Cardiac muscle cell (in vitro differentiated cells and primary cell): ENCODE measurements around the gene ZNF609. TPM values are rescaled to one million over a fixed set of nuclear protein-coding genes. Genes with fewer than 3 reads are reported as not detected.
A peak's percentile ranks its signal among the peaks of the same experiment; 100 is the strongest.

Experiments used
- DNase-seq, 2 donors: peaks; one replicate each; pipeline versions ENCODE4 v3.0.0 to v3.0.0-alpha.2; 2010 to 2017; ENCODE audit warnings: low read depth in 1 of 2, low spot score in 1 of 2
- H3K27ac ChIP-seq: fragments of 200-600 bp; sonication (generic); 2 replicates; pipeline ENCODE4 v1.5.1; 2016
- H3K27me3 ChIP-seq: fragments of 200-600 bp; sonication (generic); 2 replicates; pipeline ENCODE4 v1.6.0; 2016; ENCODE audit warnings: control low read depth
- H3K36me3 ChIP-seq: fragments of 200-600 bp; sonication (generic); 2 replicates; pipeline ENCODE4 v1.5.1; 2016; ENCODE audit warnings: control low read depth
- H3K4me1 ChIP-seq: fragments of 200-600 bp; sonication (generic); 2 replicates; pipeline ENCODE4 v1.8.1; 2017; ENCODE audit warnings: low read depth, mild to moderate bottlenecking, mixed run types
- H3K4me3 ChIP-seq: fragments of 200-600 bp; sonication (generic); 2 replicates; pipeline ENCODE4 v1.5.1; 2016; ENCODE audit warnings: mild to moderate bottlenecking
- H3K9me3 ChIP-seq: fragments of 200-600 bp; sonication (generic); 2 replicates; pipeline ENCODE4 v1.5.1; 2017; ENCODE audit warnings: low read depth, mild to moderate bottlenecking, control low read depth
- CTCF ChIP-seq: IDR thresholded peaks from 2 replicates; pipeline ENCODE4 v1.5.1; 2012; ENCODE audit warnings: low read depth, mild to moderate bottlenecking, low read length
- polyA plus RNA-seq: library from polyadenylated mRNA; unstranded; fragments of >200 nt; fragmentation: Nextera tagmentation; extraction: Ambion mirVana; gene quantifications from 2 replicates; pipeline ENCODE4 v1.2.1, GENCODE V29; 2016
- total RNA-seq: library from RNA; depleted of rRNA; stranded (reverse); fragments of >200 nt; gene quantifications from 2 replicates; pipeline ENCODE4 v1.2.3, GENCODE V29; 2016

The ZNF609 gene
- total RNA-seq (28.7 and 41.4 TPM in 2 replicates), polyA plus RNA-seq (25.6 and 31.8 TPM in 2 replicates)

GRCh38 chr15:64460206-64460723, at the start of gene ZNF609:
Gene ZNF609, plus strand, starts transcription at chr15:64460578. Its CDS starts 38,842 bp downstream, at chr15:64499420.
- Histone ChIP-seq H3K36me3 (no peaks in the 10 kb centered on the region), H3K4me1 (peaks cover 38% of the 10 kb centered on the region), H3K4me3 (peak within 1 kb of the TSS; percentile 92), H3K9me3 (no peaks in the 10 kb centered on the region), H3K27ac (peak within 1 kb of the TSS; percentile 91), H3K27me3 (no peaks in the 10 kb centered on the region)
- no peak for TF ChIP-seq CTCF
- peak; percentile 97 for DNase-seq

- Histone ChIP-seq H3K36me3 (peaks cover 44% of the 10 kb centered on the region), H3K4me1 (no peaks in the 10 kb centered on the region), H3K9me3 (no peaks in the 10 kb centered on the region), H3K4me3 (no peak overlapping the region), H3K27ac (no peak overlapping the region), H3K27me3 (no peaks in the 10 kb centered on the region)
- no peak for TF ChIP-seq CTCF
- DNase-seq: no peak
Measured at GRCh38 chr15:64412216-64412615, 48.2 kb upstream of the ZNF609 start.

GRCh38 chr15:64422697-64423096, 37.7 kb upstream of the ZNF609 start:
- no peaks in the 10 kb centered on the region for H3K9me3 ChIP-seq
- no peak for DNase-seq
- no peak overlapping the region for H3K27ac ChIP-seq
- peaks cover 41% of the 10 kb centered on the region for H3K36me3 ChIP-seq
- no peaks in the 10 kb centered on the region for H3K27me3 ChIP-seq
- H3K4me1 ChIP-seq: no peaks in the 10 kb centered on the region
- no peak overlapping the region for H3K4me3 ChIP-seq
- no peak for TF ChIP-seq CTCF

GRCh38 chr15:64423970-64424369, 36.4 kb upstream of the ZNF609 start:
- TF ChIP-seq CTCF: no peak
- no peak for DNase-seq
- H3K4me1 ChIP-seq: no peaks in the 10 kb centered on the region
- no peak overlapping the region for H3K4me3 ChIP-seq
- no peaks in the 10 kb centered on the region for H3K27me3 ChIP-seq
- H3K9me3 ChIP-seq: no peaks in the 10 kb centered on the region
- H3K27ac ChIP-seq: no peak overlapping the region
- peaks cover 29% of the 10 kb centered on the region for H3K36me3 ChIP-seq

GRCh38 chr15:64425221-64425620, 35.2 kb upstream of the ZNF609 start:
- no peak for TF ChIP-seq CTCF
- H3K9me3 ChIP-seq: no peaks in the 10 kb centered on the region
- no peak for DNase-seq
- no peaks in the 10 kb centered on the region for H3K27me3 ChIP-seq
- peaks cover 6% of the 10 kb centered on the region for H3K4me1 ChIP-seq
- H3K27ac ChIP-seq: no peak overlapping the region
- H3K4me3 ChIP-seq: no peak overlapping the region
- H3K36me3 ChIP-seq: peaks cover 24% of the 10 kb centered on the region
